HUES64 (cell line): ENCODE data around the gene SRGAP2C.
"Not testable (repeated sequence)": the region's sequence is repeated elsewhere in the genome, so short reads cannot be mapped to it uniquely, and the experiment has no call there.

Source experiments
- H3K27ac ChIP-seq: 2 replicates; pipeline ENCODE4 v1.7.0; 2013; ENCODE audit warnings: low read depth, low read length, inconsistent platforms
- H3K27me3 ChIP-seq: 2 replicates; pipeline ENCODE4 v1.6.1; 2013; ENCODE audit warnings: mild to moderate bottlenecking, low read length; ENCODE audit not compliant: insufficient read depth
- H3K36me3 ChIP-seq: 2 replicates; pipeline ENCODE4 v1.6.1; 2013; ENCODE audit warnings: mild to moderate bottlenecking, low read length; ENCODE audit not compliant: insufficient read depth
- H3K4me1 ChIP-seq: 2 replicates; pipeline ENCODE4 v1.6.1; 2013; ENCODE audit warnings: mild to moderate bottlenecking, low read length, moderate library complexity; ENCODE audit not compliant: insufficient read depth
- H3K4me3 ChIP-seq: 2 replicates; pipeline ENCODE4 v1.5.1; 2013; ENCODE audit warnings: mild to moderate bottlenecking, low read length, moderate library complexity
- H3K9ac ChIP-seq: 2 replicates; pipeline ENCODE4 v1.6.1; 2013; ENCODE audit warnings: mild to moderate bottlenecking, low read depth, low read length
- H3K9me3 ChIP-seq: 2 replicates; pipeline ENCODE4 v1.6.1; 2013; ENCODE audit warnings: low read depth, low read length; ENCODE audit not compliant: insufficient read depth
- WGBS: fragments of 150-250, 120-280 bp; methylation state at CpG from one replicate; pipeline ENCODE4 v1.1.7; 2013; ENCODE audit warnings: missing lambda C conversion rate; 5-methylcytosine and 5-hydroxymethylcytosine counted together

The SRGAP2C gene

GRCh38 chr1:121397101-121397500 lies 212.3 kb downstream of the SRGAP2C start:
- peak overlapping the region; percentile 56 for H3K4me3 ChIP-seq
- not testable (repeated sequence) for H3K27ac ChIP-seq, H3K4me1 ChIP-seq, H3K9ac ChIP-seq, H3K36me3 ChIP-seq, H3K9me3 ChIP-seq
- 18% methylated on average over 11 of the region's 22 CpGs for WGBS
- peaks cover 17% of the 10 kb centered on the region for H3K27me3 ChIP-seq

GRCh38 chr1:121399193-121399592 lies 214.4 kb downstream of the SRGAP2C start:
- peaks cover 17% of the 10 kb centered on the region for H3K27me3 ChIP-seq
- H3K36me3 ChIP-seq, H3K27ac ChIP-seq, H3K9me3 ChIP-seq, H3K4me3 ChIP-seq, H3K9ac ChIP-seq, H3K4me1 ChIP-seq: not testable (repeated sequence)
- 70% methylated on average over 4 of the region's 5 CpGs for WGBS

GRCh38 chr1:121400108-121400507 lies 215.3 kb downstream of the SRGAP2C start:
- H3K27ac ChIP-seq, H3K9me3 ChIP-seq, H3K4me1 ChIP-seq, H3K36me3 ChIP-seq, H3K9ac ChIP-seq, H3K4me3 ChIP-seq: not testable (repeated sequence)
- peaks cover 17% of the 10 kb centered on the region for H3K27me3 ChIP-seq
- 93% methylated on average over 3 of the region's 3 CpGs for WGBS

DNA sequence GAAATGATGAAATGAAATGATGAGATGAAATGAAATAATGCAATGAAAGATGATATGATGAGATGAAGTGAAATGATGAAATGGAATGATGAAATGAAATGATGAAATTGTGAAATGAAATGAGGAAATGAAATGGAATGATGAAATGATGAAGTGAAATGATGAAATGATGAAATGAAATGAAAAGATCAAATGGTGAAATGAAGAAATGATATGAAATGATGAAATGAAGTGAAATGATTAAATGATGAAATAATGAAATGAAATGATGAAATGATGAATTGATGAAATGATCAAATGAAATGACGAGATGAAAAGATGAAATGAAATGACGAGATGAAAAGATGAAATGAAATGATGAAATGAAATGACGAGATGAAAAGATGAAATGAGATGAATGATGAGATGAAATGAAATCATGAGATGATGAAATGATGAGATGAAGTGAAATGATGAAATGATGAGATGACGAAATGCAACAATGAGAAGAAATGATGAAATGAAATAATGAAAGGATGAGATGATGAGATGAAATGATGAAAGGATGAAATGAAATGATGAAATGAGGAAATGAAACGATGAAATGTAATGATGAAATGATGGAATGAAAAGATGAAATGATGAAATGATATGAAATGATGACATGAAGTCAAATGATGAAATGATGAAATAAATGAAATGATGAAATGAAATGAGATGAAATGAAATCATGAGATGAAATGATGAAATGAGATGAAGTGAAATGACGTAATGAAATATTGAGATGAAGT lies 216.0 kb downstream of the SRGAP2C start:
- H3K4me3 ChIP-seq, H3K4me1 ChIP-seq, H3K9ac ChIP-seq, H3K36me3 ChIP-seq, H3K27ac ChIP-seq, H3K9me3 ChIP-seq: not testable (repeated sequence)
- H3K27me3 ChIP-seq, result peaks cover 15% of the 10 kb centered on the region
- WGBS, result 76% methylated on average over 6 of the region's 6 CpGs

- Histone ChIP-seq H3K27me3 (peaks cover 12% of the 10 kb centered on the region), H3K4me3 (peak overlapping the region; percentile 62), H3K9ac (peak overlapping the region; percentile 73)
- WGBS, result 7% methylated on average over 24 of the region's 26 CpGs
- not testable (repeated sequence) for H3K4me1 ChIP-seq, H3K36me3 ChIP-seq, H3K9me3 ChIP-seq, H3K27ac ChIP-seq
These were observed 216.7 kb downstream of the SRGAP2C start for GRCh38 chr1:121401375-121401955.

DNA sequence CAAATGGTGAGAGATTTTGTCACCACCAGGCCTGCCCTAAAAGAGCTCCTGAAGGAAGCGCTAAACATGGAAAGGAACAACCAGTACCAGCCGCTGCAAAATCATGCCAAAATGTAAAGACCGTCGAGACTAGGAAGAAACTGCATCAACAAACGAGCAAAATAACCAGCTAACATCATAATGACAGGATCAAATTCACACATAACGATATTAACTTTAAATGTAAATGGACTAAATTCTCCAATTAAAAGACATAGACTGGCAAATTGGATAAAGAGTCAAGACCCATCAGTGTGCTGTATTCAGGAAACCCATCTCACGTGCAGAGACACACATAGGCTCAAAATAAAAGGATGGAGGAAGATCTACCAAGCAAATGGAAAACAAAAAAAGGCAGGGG lies 218.5 kb downstream of the SRGAP2C start:
- H3K4me1 ChIP-seq, H3K9ac ChIP-seq, H3K27ac ChIP-seq, H3K9me3 ChIP-seq, H3K4me3 ChIP-seq, H3K36me3 ChIP-seq, H3K27me3 ChIP-seq: not testable (repeated sequence)
- 100% methylated on average over 1 of the region's 7 CpGs for whole genome bisulfite sequencing

GRCh38 chr1:121408354-121408753 lies 223.6 kb downstream of the SRGAP2C start:
- no peak overlapping the region for H3K27ac ChIP-seq
- no peaks in the 10 kb centered on the region for H3K27me3 ChIP-seq
- no peak overlapping the region for H3K9ac ChIP-seq
- 100% methylated on average over 1 of the region's 1 CpG for WGBS
- H3K4me3 ChIP-seq, result no peak overlapping the region
- no peaks in the 10 kb centered on the region for H3K36me3 ChIP-seq
- H3K4me1 ChIP-seq, result no peaks in the 10 kb centered on the region
- H3K9me3 ChIP-seq, result no peaks in the 10 kb centered on the region

- Histone ChIP-seq H3K27ac (no peak overlapping the region), H3K27me3 (no peaks in the 10 kb centered on the region), H3K9ac (no peak overlapping the region), H3K4me3 (no peak overlapping the region), H3K9me3 (no peaks in the 10 kb centered on the region), H3K36me3 (no peaks in the 10 kb centered on the region), H3K4me1 (0 out of 2 replicates have a peak, but pooled peaks cover 3% of the 10 kb centered on the region)
- WGBS, result 94% methylated on average over 3 of the region's 3 CpGs
These were observed 229.0 kb downstream of the SRGAP2C start for GRCh38 chr1:121413821-121414220.

GRCh38 chr1:121414905-121415304 lies 230.1 kb downstream of the SRGAP2C start:
- 95% methylated on average over 2 of the region's 2 CpGs for WGBS
- H3K9me3 ChIP-seq, result no peaks in the 10 kb centered on the region
- no peak overlapping the region for H3K4me3 ChIP-seq
- 0 out of 2 replicates have a peak, but pooled peaks cover 7% of the 10 kb centered on the region for H3K4me1 ChIP-seq
- no peak overlapping the region for H3K9ac ChIP-seq
- no peaks in the 10 kb centered on the region for H3K27me3 ChIP-seq
- no peak overlapping the region for H3K27ac ChIP-seq
- H3K36me3 ChIP-seq, result no peaks in the 10 kb centered on the region

DNA sequence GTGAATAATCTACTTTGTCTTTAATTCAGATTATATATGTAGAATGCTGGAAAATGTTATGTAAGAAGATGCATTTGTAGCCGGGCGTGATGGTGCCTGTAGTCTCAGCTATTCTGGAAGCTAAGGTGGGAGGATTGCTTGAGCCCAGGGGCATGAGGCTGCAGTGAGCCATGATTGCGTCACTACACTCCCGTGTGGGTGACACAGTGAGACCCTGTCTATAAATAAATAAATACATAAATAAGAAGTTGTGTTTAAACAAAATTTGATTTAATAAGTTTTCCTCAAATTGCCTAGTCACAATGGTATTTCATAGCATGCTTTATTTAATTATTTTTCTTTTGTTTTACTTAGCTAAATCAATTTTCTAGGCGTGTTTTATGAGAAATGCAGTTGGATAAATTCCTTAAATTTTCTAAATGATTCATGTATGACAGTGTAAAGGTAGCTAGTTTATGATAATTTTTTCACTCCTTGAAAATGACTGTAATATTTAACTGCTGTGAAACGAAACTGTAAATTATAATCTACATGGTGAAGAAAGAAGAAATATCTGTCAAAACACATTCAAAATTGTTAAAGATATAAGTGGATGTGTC lies 232.6 kb downstream of the SRGAP2C start:
- Histone ChIP-seq H3K4me1 (0 out of 2 replicates have a peak, but pooled peaks cover 8% of the 10 kb centered on the region), H3K9me3 (no peaks in the 10 kb centered on the region), H3K9ac (no peak overlapping the region), H3K27ac (no peak overlapping the region), H3K4me3 (no peak overlapping the region), H3K27me3 (no peaks in the 10 kb centered on the region), H3K36me3 (no peaks in the 10 kb centered on the region)
- 83% methylated on average over 2 of the region's 6 CpGs for WGBS

- Histone ChIP-seq H3K9me3 (no peaks in the 10 kb centered on the region), H3K27ac (no peak overlapping the region), H3K36me3 (no peaks in the 10 kb centered on the region), H3K27me3 (no peaks in the 10 kb centered on the region), H3K9ac (no peak overlapping the region), H3K4me1 (peaks cover 12% of the 10 kb centered on the region), H3K4me3 (peak overlapping the region; percentile 29)
- 29% methylated on average over 9 of the region's 15 CpGs for WGBS
These were observed 233.7 kb downstream of the SRGAP2C start for GRCh38 chr1:121418369-121419049.
